C4-2B (cell line): Measurements from ENCODE around the gene DUSP9.

Experiments used
- ZFX ChIP-seq: fragments of 450-650 bp; IDR thresholded peaks from 2 replicates; pipeline ENCODE4 v1.6.1; 2017
- TF ChIP-seq, protein P1 (sequence below): fragments of 450-650 bp; conservative IDR thresholded peaks from 2 replicates; pipeline ENCODE4 v1.5.1; 2017; ENCODE audit warnings: mild to moderate bottlenecking

DNA sequence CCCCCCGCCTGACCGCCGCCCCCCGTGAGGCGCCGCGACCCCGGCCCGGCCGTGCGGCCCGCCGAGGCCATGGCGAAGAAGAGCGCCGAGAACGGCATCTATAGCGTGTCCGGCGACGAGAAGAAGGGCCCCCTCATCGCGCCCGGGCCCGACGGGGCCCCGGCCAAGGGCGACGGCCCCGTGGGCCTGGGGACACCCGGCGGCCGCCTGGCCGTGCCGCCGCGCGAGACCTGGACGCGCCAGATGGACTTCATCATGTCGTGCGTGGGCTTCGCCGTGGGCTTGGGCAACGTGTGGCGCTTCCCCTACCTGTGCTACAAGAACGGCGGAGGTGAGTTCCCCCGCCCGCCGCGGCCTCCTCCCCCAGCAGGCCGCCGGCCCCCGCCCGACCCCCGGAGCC, 41.5 kb downstream of the DUSP9 start:
- TF ChIP-seq, protein P1, sequence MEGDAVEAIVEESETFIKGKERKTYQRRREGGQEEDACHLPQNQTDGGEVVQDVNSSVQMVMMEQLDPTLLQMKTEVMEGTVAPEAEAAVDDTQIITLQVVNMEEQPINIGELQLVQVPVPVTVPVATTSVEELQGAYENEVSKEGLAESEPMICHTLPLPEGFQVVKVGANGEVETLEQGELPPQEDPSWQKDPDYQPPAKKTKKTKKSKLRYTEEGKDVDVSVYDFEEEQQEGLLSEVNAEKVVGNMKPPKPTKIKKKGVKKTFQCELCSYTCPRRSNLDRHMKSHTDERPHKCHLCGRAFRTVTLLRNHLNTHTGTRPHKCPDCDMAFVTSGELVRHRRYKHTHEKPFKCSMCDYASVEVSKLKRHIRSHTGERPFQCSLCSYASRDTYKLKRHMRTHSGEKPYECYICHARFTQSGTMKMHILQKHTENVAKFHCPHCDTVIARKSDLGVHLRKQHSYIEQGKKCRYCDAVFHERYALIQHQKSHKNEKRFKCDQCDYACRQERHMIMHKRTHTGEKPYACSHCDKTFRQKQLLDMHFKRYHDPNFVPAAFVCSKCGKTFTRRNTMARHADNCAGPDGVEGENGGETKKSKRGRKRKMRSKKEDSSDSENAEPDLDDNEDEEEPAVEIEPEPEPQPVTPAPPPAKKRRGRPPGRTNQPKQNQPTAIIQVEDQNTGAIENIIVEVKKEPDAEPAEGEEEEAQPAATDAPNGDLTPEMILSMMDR: no peak
- TF ChIP-seq ZFX: no peak
